B cell (primary cell): ENCODE data around the gene KLK7. TPM values are rescaled to one million over a fixed set of nuclear protein-coding genes. Genes with fewer than 3 reads are reported as not detected.

Experiments
- ATAC-seq: fragments of 200-7000 bp; cut with Tn5 transposase; one replicate; pipeline ENCODE4 v1.10.0; 2021; ENCODE audit warnings: low read depth, mild to moderate bottlenecking, moderate number of reproducible peaks, moderate library complexity
- CTCF ChIA-PET: fragments of 350-600 bp; sonication (Branson Sonifier 250); formaldehyde crosslinking; loops from one replicate; lab custom pipeline; 2021; ENCODE audit warnings: antibody characterized with exemption, inconsistent platforms; lab: Charles Lee
- POLR2A ChIA-PET: fragments of 350-600 bp; sonication (Branson Sonifier 250); formaldehyde crosslinking; loops from one replicate; lab custom pipeline; 2021; ENCODE audit warnings: antibody characterized with exemption; lab: Charles Lee
- DNase-seq: peaks from one replicate; pipeline ENCODE4 v3.0.0; 2013
- H2AFZ ChIP-seq: 2 replicates; pipeline ENCODE4 v1.6.1; 2012; ENCODE audit warnings: mild to moderate bottlenecking, low read depth, low read length; ENCODE audit not compliant: insufficient read depth, poor library complexity, severe bottlenecking
- H3K27ac ChIP-seq, 2 donors: 1 replicate in 1 of 2; 2 replicates in 1 of 2; pipeline ENCODE4 v1.5.1; 2012 to 2013; ENCODE audit warnings: low read length in 2 of 2, mild to moderate bottlenecking in 2 of 2, moderate library complexity in 1 of 2
- H3K27me3 ChIP-seq, 4 experiments: fragments of 200-600 bp in 1 of 4; sonication (generic) in 1 of 4; replicated peaks in 1 of 4; 1 replicate in 2 of 4; 2 replicates in 2 of 4; pipeline versions ENCODE4 v1.6.1 to v1.7.0; 2013 to 2016; ENCODE audit warnings: low read length in 3 of 4, mild to moderate bottlenecking in 2 of 4, mixed read lengths in 1 of 4, moderate library complexity in 1 of 4; ENCODE audit not compliant: insufficient read depth in 4 of 4, control insufficient read depth in 3 of 4; ENCODE audit errors: control extremely low read depth in 1 of 4
- H3K36me3 ChIP-seq, 2 experiments: replicated peaks in 1 of 2; 1 replicate in 1 of 2; 2 replicates in 1 of 2; pipeline versions ENCODE4 v1.6.1 to v1.7.1; 2013; ENCODE audit warnings: low read length in 1 of 2; ENCODE audit not compliant: insufficient read depth in 2 of 2, control insufficient read depth in 1 of 2; ENCODE audit errors: control extremely low read depth in 1 of 2, extremely low read depth in 1 of 2
- H3K4me1 ChIP-seq, 2 donors: fragments of 200-600 bp in 1 of 2; sonication (generic) in 1 of 2; 1 replicate in 1 of 2; 2 replicates in 1 of 2; pipeline versions ENCODE4 v1.5.1 to v1.6.1; 2013 to 2017; ENCODE audit warnings: low read length in 2 of 2; ENCODE audit not compliant: control insufficient read depth in 2 of 2, insufficient read depth in 2 of 2
- H3K4me2 ChIP-seq: replicated peaks from 2 replicates; pipeline ENCODE3; 2012; ENCODE audit warnings: mild to moderate bottlenecking, low read depth, low read length; ENCODE audit not compliant: poor library complexity, severe bottlenecking
- H3K4me3 ChIP-seq, 5 experiments: fragments of 200-600 bp in 1 of 5; sonication (generic) in 1 of 5; 1 replicate in 3 of 5; 2 replicates in 2 of 5; pipeline versions ENCODE4 v1.5.1 to v1.7.0; 2011 to 2016; ENCODE audit warnings: low read length in 4 of 5, mild to moderate bottlenecking in 4 of 5, low read depth in 2 of 5, control low read depth in 1 of 5, moderate library complexity in 1 of 5; ENCODE audit not compliant: insufficient read depth in 1 of 5; ENCODE audit errors: control extremely low read depth in 1 of 5, extremely low read depth in 1 of 5
- H3K79me2 ChIP-seq: fragments of 200-600 bp; sonication (generic); one replicate; pipeline ENCODE4 v1.6.0; 2016; ENCODE audit warnings: low read length; ENCODE audit not compliant: control insufficient read depth, insufficient read depth
- H3K9ac ChIP-seq: fragments of 200-600 bp; sonication (generic); 2 replicates; pipeline ENCODE4 v1.6.1; 2017; ENCODE audit warnings: mild to moderate bottlenecking, low read length, moderate library complexity
- H3K9me3 ChIP-seq, 3 donors: one replicate each; pipeline versions ENCODE4 v1.6.1 to v1.7.1; 2013; ENCODE audit warnings: low read length in 2 of 3; ENCODE audit not compliant: control insufficient read depth in 2 of 3, insufficient read depth in 1 of 3; ENCODE audit errors: control extremely low read depth in 1 of 3
- H4K20me1 ChIP-seq: 2 replicates; pipeline ENCODE4 v1.6.0; 2012; ENCODE audit warnings: mild to moderate bottlenecking, low read length; ENCODE audit not compliant: insufficient read depth, control insufficient read depth, poor library complexity, severe bottlenecking
- H3K27ac Mint-ChIP-seq: one replicate; pipeline ENCODE4 v1.8.0; 2021; ENCODE audit warnings: mixed read lengths
- H3K27me3 Mint-ChIP-seq: one replicate; pipeline ENCODE4 v1.8.0; 2021; ENCODE audit warnings: mixed read lengths
- H3K4me1 Mint-ChIP-seq: one replicate; pipeline ENCODE4 v1.8.0; 2021; ENCODE audit warnings: mixed read lengths
- H3K4me3 Mint-ChIP-seq: one replicate; pipeline ENCODE4 v1.8.0; 2021; ENCODE audit warnings: mixed read lengths
- H3K9me3 Mint-ChIP-seq: one replicate; pipeline ENCODE4 v1.8.0; 2022; ENCODE audit warnings: mixed read lengths; ENCODE audit not compliant: insufficient read depth
- CTCF ChIP-seq: fragments of 200-600 bp; IDR thresholded peaks from one replicate; pipeline ENCODE4 v1.8.0; 2022; ENCODE audit warnings: antibody characterized with exemption, mild to moderate bottlenecking
- EZH2 ChIP-seq: IDR thresholded peaks from 2 replicates; pipeline ENCODE4 v1.6.1; 2012; ENCODE audit warnings: borderline replicate concordance, low read depth, mild to moderate bottlenecking, moderate library complexity, low read length; ENCODE audit not compliant: insufficient read depth, poor library complexity, severe bottlenecking
- WGBS: methylation state at CpG from one replicate; pipeline ENCODE4 v1.1.5; 2013; ENCODE audit warnings: missing lambda C conversion rate; ENCODE audit not compliant: insufficient coverage; 5-methylcytosine and 5-hydroxymethylcytosine counted together
- intact Hi-C: fragments of 100-400 bp; cut with micrococcal nuclease; formaldehyde crosslinking; loops from one replicate; pipeline ENCODE4 v1.10.0; 2022
- polyA plus RNA-seq: library from polyadenylated mRNA; depleted of rRNA; stranded (reverse); fragments of >200 nt; gene quantifications from 2 replicates; pipeline ENCODE4 v1.2.3, GENCODE V29; 2012
- total RNA-seq, 2 donors: library from RNA; stranded (reverse); fragments of 120-200 nt in 1 of 2; gene quantifications; 1 replicate in 1 of 2; 2 replicates in 1 of 2; pipeline versions ENCODE4 v1.2.3 to v1.2.4, GENCODE V29; 2013 to 2022

Gene KLK7
- total and polyA plus RNA-seq, 2 donors (not counting 1 experiment from before 2014, with no cell fraction given), result not detected

GRCh38 chr19:50975766-50976165, 8.0 kb downstream of the KLK7 start:
- CTCF ChIA-PET, result no interaction called here
- H3K27me3 ChIP-seq, result peaks cover 0 to 16% (median 0%) of the 10 kb centered on the region in 4 experiments

More at GRCh38 chr19:50975766-50976165, 8.0 kb downstream of the KLK7 start:
- DNase-seq (no peak), ATAC-seq (no peak)
- Histone ChIP-seq H3K9me3 (peaks cover 0 to 2% (median 0%) of the 10 kb centered on the region in 3 donors), H3K9ac (no peak overlapping the region), H3K4me1 (no peaks in the 10 kb centered on the region), H2AFZ (no peak overlapping the region), H3K79me2 (no peaks in the 10 kb centered on the region), H3K27ac (no peak overlapping the region), H3K36me3 (no peaks in the 10 kb centered on the region), H3K4me2 (no peak overlapping the region), H3K4me3 (no peak overlapping the region), H4K20me1 (no peaks in the 10 kb centered on the region)
- TF ChIP-seq EZH2, result no peak
- TF ChIP-seq CTCF, result no peak
- POLR2A ChIA-PET, result no interaction called here
- no peak overlapping the region for H3K4me3 Mint-ChIP-seq
- no peaks in the 10 kb centered on the region for H3K9me3 Mint-ChIP-seq
- H3K4me1 Mint-ChIP-seq, result no peaks in the 10 kb centered on the region
- intact Hi-C loops, result no loop called here
- H3K27ac Mint-ChIP-seq, result no peak overlapping the region
- H3K27me3 Mint-ChIP-seq, result peaks cover 63% of the 10 kb centered on the region
- 36% methylated on average over 5 of the region's 8 CpGs for WGBS
